M059J (cell line): Measurements from ENCODE around the gene PLET1. TPM values are rescaled to one million over a fixed set of nuclear protein-coding genes. Genes with fewer than 3 reads are reported as not detected.

ENCODE experiments used
- DNase-seq: peaks from one replicate; pipeline ENCODE4 v3.0.0-alpha.2; 2012; ENCODE audit warnings: low read depth
- total RNA-seq: library from RNA; depleted of rRNA; stranded (reverse); fragments of >200 nt; shearing (Covaris generic); gene quantifications from 2 replicates; pipeline ENCODE4 v1.2.3, GENCODE V29; 2014

The PLET1 gene
- total RNA-seq, 1 experiment from 2014 or later, result not detected

DNA sequence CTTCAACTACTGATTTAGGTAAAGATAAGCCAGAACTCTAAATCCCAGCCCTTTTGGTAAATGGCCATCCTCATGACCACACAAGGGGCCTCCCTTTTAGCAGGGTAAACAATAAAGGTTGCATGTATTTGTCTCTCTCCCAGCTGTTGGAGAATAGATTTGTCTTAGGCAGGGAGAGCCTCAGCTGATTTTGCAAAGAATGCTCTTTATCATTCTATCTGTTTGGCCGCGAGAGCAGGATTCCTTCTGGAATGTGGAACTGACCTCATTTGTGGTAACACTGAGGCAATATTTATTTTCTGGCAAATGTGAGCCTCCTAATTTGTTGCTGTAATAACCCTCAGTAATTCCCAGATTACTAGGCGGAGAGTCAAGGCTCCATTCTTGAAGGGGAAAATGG lies 19.2 kb downstream of the PLET1 start:
- peak; percentile 86 for DNase-seq

DNA sequence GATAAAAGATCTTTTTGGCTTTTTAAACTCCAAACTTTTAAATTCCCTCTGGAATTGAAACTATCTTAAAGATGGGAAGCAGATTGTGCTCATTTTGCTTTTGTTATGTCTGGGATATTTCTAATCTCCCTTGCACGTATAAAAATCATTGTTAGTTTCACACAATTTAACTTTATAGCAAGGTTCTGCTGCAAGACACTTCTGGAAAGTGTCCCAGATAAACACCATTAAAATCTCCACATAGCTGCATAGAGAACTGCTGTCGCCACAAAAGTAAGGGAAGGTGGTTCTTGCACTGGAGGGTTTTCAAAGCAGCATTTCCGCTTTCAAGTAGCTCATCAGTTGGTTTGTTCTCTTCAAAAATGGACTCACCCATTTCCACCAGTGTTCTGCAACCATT lies 22.6 kb downstream of the PLET1 start:
- peak; percentile 61 for DNase-seq

DNA sequence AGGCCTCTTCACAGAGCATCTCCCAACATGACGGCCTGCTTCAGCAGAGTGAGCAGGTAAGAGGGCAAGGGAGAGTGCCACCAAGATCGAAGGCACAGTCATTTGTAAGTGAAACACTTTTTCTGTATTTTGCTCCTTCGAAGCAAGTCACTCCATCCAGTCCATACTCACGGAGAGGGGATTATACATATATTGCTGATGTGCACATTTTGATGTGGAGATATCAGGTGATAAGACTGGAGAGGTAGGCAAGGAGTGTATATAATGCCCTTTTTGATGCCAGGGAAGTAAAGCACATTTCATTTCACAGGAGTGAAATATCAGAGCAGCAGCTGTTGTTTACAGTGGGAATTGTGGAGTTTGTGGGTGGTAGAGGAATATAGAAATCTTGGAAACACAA lies 23.2 kb downstream of the PLET1 start:
- DNase-seq, result no peak

DNA sequence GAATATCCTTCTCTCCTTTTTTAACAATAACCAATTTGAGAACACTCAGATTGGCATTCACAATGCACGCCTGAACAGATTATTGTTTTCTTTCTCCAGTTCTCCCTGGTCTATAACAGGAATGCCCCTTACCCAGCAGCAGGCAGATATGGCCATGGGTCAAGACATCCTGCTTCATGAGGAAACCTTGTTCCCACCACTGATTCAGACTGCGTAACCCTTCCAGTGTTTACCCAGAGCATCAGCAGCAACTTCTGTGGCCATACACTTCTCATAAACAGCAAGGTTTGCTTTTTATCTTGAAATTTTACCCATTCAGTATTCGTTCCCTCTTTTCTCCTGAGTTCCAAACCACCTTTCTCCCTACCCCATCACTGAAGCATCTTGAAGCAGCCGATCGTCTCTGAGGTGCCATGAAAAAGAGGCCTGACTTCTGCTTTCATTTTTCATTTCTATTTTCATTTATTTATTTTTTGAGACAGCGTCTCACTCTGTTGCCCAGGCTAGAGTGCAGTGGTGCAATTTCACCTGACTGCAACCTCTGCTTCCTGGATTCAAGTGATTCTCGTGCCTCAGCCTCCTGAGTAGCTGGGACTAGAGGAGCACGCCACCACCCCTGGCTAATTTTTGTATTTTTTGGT lies 24.8 kb downstream of the PLET1 start:
- no peak for DNase-seq

DNA sequence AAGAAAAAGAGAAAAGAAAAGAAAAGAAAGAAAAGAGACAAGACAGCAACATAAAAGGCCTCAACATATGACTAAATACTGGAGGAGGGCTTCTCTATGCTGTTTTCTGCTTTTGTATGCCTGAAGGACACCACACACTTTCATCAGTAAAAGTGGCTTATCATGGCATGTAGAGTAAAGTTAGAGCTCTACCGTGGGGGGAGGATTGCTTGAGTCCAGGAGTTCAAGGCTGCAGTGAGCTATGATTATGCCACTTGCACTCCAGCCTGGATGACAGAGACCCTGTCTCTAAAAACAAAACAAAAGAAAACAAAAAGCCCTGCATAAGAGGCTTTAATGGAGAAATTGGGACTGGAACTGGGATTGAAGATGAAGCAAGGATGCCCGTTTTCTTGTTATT lies 28.7 kb downstream of the PLET1 start:
- no peak for DNase-seq

DNA sequence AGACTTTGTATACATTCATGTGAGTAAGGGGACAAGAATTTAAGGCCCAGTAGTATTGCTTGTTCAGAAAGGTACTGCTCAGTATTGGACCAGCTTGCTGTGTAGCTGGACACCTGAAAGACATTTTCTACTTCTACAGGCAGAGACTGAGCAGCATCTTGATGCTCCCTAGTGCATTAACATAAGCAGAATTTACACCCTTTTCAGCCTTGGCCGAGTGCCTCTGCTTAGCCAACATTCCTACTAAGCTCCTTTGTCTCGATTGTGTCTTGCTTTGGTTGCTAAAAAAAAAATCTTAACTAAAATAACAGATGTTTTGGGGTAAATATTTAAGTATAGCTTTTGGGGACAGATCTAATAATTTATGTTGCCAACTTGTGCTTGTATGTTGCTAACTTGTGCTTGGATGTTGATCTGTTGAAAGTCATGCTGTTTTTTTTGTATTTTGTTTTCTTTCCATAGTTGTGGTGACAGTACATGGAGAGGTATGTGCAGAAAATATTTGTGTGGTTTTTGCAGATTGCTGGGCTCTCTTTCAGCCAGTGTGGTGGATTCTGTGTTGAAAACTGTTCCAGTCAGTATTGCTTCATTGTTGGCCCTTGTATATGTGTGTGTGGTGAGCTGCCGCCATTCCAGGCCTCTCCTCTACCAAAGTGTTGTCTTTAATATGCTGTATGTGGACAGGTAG lies 30.8 kb downstream of the PLET1 start:
- DNase-seq, result peak; percentile 38

DNA sequence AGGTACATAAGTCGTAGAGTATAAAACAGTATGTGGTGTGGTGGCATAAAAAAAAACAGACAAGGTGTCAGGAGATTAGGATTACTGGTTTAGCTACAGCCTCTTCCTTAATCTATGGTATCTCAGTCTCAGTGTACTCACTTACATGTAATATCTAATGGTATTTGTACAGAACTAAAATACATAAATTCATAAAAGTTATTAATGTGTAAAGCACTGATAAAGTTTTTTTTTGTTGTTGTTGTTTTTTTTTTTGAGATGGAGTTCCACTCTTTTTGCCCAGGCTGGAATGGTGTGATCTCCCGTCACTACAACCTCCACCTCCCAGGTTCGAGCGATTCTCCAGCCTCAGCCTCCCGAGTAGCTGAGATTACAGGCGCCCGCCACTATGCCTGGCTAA lies 31.5 kb downstream of the PLET1 start:
- no peak for DNase-seq

DNA sequence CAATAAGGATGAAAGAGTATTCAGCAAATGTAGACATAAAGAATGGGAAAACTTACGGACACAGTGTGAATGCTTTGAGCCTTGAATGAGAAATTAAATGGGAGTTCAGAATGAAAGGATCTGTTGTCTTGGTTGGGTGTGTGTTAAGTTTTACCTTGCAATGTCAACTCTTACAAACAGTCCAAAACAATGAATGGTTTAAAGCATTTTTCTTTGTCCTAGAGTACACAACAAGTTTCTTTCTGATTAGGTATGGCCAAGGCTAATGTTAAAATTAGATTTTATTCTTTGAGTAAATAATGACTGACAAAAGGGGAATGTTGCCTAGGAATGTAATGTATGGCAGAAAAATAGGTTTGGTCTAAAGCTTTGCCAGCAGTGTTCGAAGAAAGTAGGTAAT lies 32.0 kb downstream of the PLET1 start:
- no peak for DNase-seq

DNA sequence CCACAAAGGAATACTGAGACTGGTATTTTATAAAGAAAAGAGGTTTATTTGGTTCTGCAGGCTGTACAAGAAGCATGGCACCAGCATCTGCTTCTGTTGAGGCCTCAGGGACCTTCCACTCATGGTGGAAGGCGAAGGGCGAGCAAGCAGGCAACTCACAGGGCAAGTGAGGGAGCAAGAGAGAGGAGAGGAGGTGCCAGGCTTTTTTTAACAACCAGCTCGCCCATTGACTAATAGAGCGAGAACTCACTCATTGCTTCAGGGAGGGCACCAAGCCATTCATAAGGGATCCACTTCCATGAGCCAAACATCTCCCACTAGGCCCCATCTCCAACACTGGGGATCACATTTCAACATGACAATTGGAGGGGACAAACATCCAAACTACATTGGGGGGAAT lies 33.2 kb downstream of the PLET1 start:
- no peak for DNase-seq

DNA sequence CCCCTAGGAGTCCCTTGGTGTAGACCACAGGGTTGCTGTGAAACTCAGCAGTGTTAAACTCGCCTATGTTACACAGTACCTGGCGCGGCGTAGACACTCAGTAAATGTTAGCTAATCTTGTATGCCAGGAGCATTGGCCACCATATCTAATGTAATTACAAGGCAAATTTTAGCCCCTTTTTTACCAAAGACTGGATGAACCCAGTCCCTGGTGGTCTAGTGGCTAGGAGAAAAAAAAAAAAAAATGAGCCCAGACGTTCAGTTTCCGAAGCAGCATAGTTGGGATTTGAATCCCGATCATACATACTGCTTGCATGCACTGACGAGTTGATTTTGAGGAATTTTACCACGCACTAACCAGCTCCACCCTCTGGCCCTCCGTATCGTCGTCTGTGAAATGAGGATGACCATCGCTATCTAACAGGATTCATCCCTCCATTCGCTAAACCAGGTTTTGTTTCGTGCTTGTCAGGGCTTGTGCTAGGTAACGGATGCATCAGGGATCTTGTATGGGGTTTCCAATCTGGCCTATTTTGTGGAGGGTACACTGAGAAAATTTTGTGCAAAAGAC lies 33.7 kb downstream of the PLET1 start:
- peak; percentile 30 for DNase-seq

DNA sequence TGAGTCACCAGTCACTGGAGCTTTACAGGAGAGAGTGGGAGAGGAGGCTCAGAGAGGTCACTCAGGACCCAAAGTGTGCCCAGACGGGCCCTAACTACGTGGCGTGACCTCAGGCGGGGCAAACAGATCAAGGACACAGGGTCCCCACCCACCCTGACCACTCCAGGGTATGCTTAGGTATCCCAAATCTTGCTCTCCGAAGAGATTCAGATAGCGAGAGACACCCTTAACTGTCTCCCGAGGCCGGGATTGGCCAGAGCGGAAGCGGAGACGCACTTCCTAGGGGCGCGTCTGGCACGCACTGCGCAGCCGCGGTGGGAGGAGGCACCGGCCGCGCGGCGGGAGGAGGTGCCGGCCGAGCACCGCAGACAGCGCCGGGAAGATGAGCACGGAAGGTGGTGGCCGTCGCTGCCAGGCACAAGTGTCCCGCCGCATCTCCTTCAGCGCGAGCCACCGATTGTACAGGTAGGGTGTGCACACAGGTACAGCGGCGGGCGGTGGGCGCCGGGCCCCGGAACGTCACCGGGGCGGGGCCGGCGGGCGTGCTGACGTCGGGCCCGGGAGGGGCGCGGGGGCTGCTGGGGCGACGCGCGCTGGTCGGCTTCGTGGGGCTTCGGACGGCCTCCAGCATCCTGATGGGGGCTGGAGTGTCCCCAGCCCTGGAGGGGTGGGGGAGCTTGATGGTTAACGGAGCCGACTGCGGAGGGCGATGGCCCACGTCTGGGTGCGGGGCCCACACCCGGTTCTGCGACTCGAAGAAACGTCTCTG lies 34.4 kb downstream of the PLET1 start, which contains the start of gene PTS:
TSS of gene PTS (plus strand) at position 367 of the 769 bp plus-strand sequence. CDS start at position 383, 16 bp downstream.
- peak; percentile 90 for DNase-seq

DNA sequence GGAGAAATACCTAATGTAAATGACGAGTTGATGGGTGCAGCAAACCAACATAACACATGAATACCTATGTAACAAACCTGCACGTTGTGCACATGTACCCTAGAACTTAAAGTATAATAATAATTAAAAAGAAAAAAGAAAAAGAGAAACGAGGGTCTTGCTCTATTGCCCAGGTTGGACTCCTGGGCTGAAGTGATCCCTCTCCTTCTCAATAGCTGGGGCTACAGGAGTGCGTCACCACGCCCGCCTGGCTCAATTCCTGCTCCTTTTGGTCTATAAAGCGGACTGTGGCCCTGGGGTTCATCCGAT lies 35.0 kb downstream of the PLET1 start:
- peak; percentile 87 for DNase-seq

DNA sequence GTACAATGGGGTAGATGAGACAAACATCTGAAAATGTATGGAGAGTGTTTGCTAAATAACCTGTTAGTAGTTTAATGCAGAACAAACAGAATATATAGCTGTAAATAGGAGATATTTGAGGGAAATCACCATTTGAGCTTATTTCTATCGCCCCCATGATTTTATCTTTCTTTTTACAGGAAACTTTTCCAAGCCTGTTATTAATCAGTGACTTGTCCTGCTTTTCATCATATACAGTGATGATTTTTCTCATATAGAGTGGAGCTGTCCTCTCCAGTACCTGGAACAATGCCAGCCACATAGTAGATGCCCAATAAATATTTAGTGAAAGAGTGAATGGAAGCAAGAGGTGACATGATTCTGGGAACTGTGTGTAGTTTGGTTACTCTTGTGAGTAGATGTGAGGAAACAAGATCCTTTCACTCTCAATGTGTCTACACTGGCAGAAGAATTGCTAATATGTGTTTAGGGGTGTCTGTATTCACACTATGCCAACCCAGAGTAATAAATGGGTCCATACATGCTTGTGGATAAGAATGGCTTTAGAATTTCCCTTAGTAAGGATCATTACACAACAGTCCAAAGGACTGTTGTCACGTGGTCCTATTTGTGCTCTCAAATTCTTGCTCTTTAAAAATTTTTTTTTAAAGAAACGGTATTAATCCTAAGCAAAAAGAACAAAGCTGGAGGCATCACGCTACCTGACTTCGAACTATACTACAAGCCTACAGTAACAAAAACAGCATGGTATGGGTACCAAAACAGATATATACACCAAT lies 36.7 kb downstream of the PLET1 start:
- no peak for DNase-seq

DNA sequence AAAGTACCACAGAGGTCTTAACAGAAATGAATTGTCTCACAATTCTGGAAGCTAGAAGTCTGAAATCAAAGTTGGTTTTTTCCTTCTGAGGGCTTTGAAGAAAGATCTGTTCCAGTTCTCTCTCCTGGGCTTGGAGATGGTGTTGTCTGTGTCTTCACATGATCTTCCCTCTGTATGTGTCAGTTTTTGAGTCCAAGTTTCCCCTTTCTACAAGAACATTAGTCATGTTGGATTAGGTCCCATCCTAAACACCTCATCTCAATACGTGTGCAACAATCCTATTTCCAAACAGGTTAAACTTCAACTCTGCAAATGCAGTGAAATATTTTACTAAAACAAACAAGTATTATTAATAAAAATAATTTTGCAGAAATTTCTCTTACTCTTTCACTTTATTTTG lies 37.5 kb downstream of the PLET1 start:
- peak; percentile 33 for DNase-seq

DNA sequence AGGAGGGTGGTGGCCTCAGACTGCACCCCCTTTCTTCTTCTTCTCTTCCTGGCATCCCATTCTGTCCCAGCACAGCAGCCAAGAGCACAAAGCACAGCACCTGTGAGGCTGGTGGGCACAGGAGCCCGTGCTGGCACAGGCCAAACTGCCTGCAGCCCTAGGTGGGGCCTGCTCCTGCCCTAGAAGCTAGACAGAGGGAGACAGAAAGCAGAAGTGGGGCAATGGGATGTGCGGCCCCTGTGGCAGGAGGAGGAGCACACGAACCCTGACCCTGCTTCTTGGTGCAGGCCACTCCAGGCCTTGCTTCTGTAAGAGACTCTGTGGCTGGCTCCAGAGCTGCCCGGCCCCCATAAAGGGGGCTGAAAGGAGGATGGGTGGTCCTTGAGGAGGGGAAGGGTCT lies 38.4 kb downstream of the PLET1 start:
- DNase-seq, result no peak

DNA sequence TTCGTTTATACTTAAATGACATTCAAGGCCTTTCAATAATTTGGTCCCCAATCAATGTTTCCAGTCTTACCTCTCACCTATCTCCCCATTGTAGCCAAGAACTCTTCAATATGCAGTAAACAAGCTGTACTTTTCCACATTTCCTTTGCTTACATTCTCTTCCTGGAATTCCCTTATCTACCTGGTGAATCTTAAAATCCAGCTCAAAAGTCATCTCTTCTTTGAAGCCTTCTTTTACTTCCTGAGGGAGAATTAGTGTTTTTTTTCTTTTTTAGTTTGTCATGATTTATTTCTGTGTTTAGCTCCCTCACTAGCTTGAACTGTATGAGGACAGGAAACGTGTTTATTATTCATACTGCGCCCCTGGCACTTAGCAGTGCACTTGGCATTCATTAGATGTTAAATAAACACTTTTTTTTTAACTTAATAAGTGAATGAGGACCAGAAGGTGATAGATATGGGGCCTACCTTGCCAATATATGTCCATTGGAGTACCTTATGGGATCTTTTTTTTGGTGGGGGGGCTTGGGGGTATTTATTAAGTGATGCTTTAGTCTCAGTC lies 39.3 kb downstream of the PLET1 start:
- DNase-seq, result peak; percentile 73

DNA sequence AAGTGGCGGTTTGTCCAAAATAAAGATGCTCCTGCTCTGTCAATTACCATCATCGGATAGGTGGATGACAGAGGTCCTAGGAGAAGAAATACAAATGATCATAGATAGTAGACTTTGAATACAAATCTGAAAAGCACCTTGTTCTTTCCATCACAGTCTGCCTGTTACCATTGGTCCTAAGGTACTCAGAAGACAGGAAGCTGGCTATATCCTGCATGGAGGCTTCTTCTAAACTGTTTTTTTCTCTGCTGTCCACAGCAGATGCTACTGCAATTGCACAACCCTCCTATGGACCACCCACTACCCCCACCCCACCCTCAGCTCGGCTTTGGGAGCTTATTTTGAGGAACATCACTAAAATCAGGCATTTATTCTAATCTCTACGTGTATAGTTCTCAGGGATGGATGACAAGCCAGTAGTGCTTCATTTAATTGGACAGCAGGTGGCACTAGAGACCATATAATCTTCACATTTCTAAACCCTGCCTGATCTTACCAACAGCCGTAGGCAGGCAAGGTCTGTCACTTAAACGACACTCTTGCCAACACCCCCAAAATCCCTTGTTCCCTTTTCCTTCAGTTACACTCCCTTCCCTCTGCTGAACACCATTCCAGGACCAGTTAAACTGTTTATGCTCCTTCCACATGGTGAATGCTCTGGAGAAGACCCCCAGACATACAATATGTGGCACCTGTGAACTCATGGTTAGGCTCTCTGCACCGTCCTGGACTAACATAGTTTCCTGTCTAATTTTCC lies 41.0 kb downstream of the PLET1 start:
- peak; percentile 75 for DNase-seq

DNA sequence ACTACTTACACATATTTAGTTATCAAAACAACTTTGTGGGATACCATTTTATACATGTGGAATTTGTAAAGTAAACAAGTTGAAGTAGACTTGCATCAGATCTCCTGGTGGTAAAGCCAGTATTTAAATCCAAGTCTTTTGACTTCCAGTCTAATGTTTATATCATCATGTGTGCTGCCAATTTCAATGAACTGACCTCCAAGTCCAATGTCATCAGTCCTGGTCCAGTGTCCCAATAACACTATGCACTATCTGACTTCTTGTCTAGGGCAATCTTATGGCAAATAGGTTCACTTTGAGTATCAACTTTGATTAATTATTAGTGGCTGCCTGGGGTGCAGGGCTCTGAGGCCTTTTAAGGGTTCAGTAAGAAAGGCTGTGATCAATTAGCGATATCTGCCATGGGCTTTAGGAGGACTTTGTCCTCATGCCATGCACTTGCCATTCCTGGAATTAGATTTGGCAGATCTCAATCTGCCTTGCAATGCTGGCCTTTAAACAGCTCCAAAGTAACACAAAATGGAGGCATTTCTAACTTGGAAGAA lies 44.0 kb downstream of the PLET1 start:
- peak; percentile 32 for DNase-seq

DNA sequence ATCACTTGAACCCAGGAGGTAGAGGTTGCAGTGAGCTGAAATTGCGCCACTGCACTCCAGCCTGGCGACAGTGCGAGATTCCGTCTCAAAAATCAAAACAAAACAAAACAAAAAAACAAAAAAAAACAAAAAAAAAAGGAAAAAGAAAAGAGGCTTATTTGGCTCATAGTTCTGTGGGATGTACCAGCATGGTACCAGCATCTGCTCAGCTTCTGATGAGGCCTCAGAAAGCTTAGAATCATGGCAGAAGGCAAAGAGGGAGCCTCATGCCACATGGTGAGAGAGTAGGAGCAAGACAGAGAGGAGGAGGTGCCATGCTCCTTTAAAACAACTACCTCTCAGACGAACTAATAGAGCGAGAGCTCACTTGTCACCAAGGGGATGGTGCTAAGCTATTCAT lies 45.0 kb downstream of the PLET1 start:
- no peak for DNase-seq

DNA sequence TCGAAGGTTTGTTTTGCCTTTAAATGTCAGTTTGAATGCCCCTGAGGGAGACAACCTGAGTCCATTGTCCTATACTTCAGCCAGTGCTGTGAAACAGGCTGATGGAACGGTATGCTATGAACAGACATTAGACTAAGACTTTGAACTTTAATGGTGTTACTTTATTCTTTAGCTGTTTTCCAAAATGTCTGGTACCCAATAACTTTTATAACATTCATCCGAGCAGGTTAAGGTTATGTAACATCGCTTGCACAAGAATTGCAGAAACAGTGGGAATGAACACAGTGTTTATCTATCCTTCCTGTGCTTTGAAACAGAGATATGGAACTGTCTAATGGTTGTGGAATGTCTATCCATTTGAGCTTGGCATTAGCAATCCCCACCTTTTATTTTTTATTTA lies 46.9 kb downstream of the PLET1 start:
- no peak for DNase-seq

DNA sequence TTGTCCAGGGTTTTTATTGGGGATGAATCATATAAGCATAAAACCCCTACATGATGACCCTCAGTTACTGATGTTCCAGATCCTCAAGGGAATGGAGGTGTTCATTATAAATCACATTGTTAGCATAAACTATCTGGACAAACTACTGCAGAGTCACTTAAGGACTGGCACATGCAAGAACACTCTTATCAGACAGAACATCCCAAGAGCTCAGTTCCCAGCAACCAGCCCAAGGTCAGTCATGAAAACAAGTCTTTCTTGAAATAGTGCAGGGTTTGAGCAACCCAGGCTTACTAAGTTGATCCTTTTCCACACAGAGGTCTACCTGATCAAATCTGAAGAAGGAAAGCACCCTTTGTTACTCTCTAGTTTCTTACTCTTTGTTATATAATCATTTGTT lies 48.0 kb downstream of the PLET1 start:
- DNase-seq, result no peak
